Measurements from ENCODE around the gene CMTM5.

CMTM5 gene

DNA sequence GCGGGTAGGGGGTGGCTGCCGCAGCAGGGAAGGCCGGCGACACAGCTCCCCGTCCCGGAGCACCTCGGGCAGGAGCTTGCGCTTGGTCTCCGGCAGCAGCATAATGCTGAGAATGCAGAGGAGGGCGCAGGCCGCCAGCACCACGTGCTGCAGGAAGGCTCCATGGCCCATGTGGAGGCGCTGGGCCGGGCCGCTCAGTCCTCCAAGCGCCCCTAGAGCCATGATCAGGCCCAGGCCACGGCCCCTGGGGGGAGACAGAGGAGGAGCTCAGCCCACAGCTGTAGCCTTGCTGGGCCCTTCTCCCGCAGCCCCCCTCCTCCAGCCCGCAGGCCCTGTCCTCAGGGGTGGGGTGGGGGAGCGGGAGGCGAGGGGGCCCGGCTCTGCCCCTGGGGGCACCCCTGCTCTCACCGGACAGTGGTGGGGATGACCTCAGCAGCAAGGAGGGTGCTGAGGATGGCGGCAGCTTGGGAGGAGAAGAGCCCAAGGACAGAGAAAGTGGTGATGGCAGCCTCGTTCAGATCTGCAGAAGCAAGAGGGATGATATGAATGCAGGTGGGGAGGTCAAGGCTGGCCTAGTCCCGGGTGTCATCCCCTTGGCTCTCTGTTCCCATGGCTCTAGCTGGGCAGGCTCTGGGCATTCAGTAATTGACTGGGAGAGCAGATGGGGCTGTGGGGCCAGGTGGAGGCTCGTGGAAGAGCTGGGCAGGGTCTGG lies 30.0 kb upstream of the CMTM5 start:
- Histone ChIP-seq H3F3A (ENCODE audit: low read depth) (no peaks in the 10 kb centered on the region), H3K79me2 (ENCODE audit: insufficient read depth, low read length) (no peaks in the 10 kb centered on the region), H3K4me2 (ENCODE audit: low read depth, low read length, poor library complexity, severe bottlenecking) (no peak overlapping the region), H3K27me3 (ENCODE audit: insufficient read depth, low read length, poor library complexity, severe bottlenecking) (peaks cover 6% of the 10 kb centered on the region), H3K9me2 (replicated peaks; ENCODE audit: low read depth, low read length) (no peaks in the 10 kb centered on the region), H3K4me3 (ENCODE audit: low read length, poor library complexity, severe bottlenecking) (no peak overlapping the region), H3K36me3 (ENCODE audit: insufficient read depth, low read length) (no peaks in the 10 kb centered on the region), H3K9me3 (ENCODE audit: insufficient read depth, low read depth, low read length) (no peaks in the 10 kb centered on the region), H3K9ac (ENCODE audit: low read depth, low read length, poor library complexity, severe bottlenecking) (no peak overlapping the region), H3K4me1 (ENCODE audit: insufficient read depth, low read length, poor library complexity, severe bottlenecking) (no peaks in the 10 kb centered on the region), H4K20me1 (ENCODE audit: insufficient read depth, low read length, poor library complexity, severe bottlenecking) (no peaks in the 10 kb centered on the region), H2AFZ (ENCODE audit: low read length) (no peak overlapping the region)
- TF ChIP-seq EZH2phosphoT487 (IDR thresholded peaks at IDR 0.05; ENCODE audit: borderline replicate concordance) (no peak), CTCF (conservative IDR thresholded peaks at IDR 0.05; ENCODE audit: low read length) (no peak)

GRCh38 chr14:23347406-23348296 lies 29.2 kb upstream of the CMTM5 start:
- Histone ChIP-seq H3K9me3 (ENCODE audit: insufficient read depth, low read depth, low read length) (no peaks in the 10 kb centered on the region), H4K20me1 (ENCODE audit: insufficient read depth, low read length, poor library complexity, severe bottlenecking) (no peaks in the 10 kb centered on the region), H2AFZ (ENCODE audit: low read length) (no peak overlapping the region), H3K36me3 (ENCODE audit: insufficient read depth, low read length) (no peaks in the 10 kb centered on the region), H3K4me2 (ENCODE audit: low read depth, low read length, poor library complexity, severe bottlenecking) (no peak overlapping the region), H3K4me3 (ENCODE audit: low read length, poor library complexity, severe bottlenecking) (no peak overlapping the region), H3K9ac (ENCODE audit: low read depth, low read length, poor library complexity, severe bottlenecking) (no peak overlapping the region), H3K27me3 (ENCODE audit: insufficient read depth, low read length, poor library complexity, severe bottlenecking) (peaks cover 13% of the 10 kb centered on the region), H3K9me2 (replicated peaks; ENCODE audit: low read depth, low read length) (no peaks in the 10 kb centered on the region), H3F3A (ENCODE audit: low read depth) (no peaks in the 10 kb centered on the region), H3K4me1 (ENCODE audit: insufficient read depth, low read length, poor library complexity, severe bottlenecking) (no peaks in the 10 kb centered on the region), H3K79me2 (ENCODE audit: insufficient read depth, low read length) (no peaks in the 10 kb centered on the region)
- TF ChIP-seq CTCF (conservative IDR thresholded peaks at IDR 0.05; ENCODE audit: low read length) = no peak
- no peak for TF ChIP-seq EZH2phosphoT487 (IDR thresholded peaks at IDR 0.05; ENCODE audit: borderline replicate concordance)

DNA sequence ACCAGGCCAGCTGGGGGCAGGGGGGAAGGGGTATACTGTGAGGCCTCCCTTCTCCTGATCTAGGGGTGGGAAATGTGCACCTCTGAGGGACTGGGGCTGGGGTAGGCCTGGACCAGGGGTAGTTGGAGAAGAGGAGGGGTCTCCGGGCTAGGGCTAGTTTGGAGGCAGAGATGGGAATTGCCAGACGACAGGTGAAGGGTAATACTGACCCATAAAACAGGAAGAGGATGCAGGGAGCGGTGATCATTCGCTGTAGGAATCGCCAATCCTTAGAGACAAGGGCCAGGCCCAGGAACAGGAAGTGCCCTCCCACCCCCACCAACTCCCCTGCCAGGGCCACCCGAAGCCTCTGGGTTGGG lies 28.6 kb upstream of the CMTM5 start:
- H3F3A ChIP-seq (ENCODE audit: low read depth) = no peaks in the 10 kb centered on the region
- H4K20me1 ChIP-seq (ENCODE audit: insufficient read depth, low read length, poor library complexity, severe bottlenecking) = no peaks in the 10 kb centered on the region
- H3K4me3 ChIP-seq (ENCODE audit: low read length, poor library complexity, severe bottlenecking) = no peak overlapping the region
- H3K9me2 ChIP-seq (replicated peaks; ENCODE audit: low read depth, low read length) = no peaks in the 10 kb centered on the region
- TF ChIP-seq EZH2phosphoT487 (IDR thresholded peaks at IDR 0.05; ENCODE audit: borderline replicate concordance) = no peak
- no peak for TF ChIP-seq CTCF (conservative IDR thresholded peaks at IDR 0.05; ENCODE audit: low read length)
- no peak overlapping the region for H3K9ac ChIP-seq (ENCODE audit: low read depth, low read length, poor library complexity, severe bottlenecking)
- peaks cover 17% of the 10 kb centered on the region for H3K27me3 ChIP-seq (ENCODE audit: insufficient read depth, low read length, poor library complexity, severe bottlenecking)
- no peak overlapping the region for H2AFZ ChIP-seq (ENCODE audit: low read length)
- no peaks in the 10 kb centered on the region for H3K4me1 ChIP-seq (ENCODE audit: insufficient read depth, low read length, poor library complexity, severe bottlenecking)
- no peaks in the 10 kb centered on the region for H3K36me3 ChIP-seq (ENCODE audit: insufficient read depth, low read length)
- no peak overlapping the region for H3K4me2 ChIP-seq (ENCODE audit: low read depth, low read length, poor library complexity, severe bottlenecking)
- H3K79me2 ChIP-seq (ENCODE audit: insufficient read depth, low read length) = no peaks in the 10 kb centered on the region
- H3K9me3 ChIP-seq (ENCODE audit: insufficient read depth, low read depth, low read length) = no peaks in the 10 kb centered on the region

Data from Loucy (cell line).